Prostate gland (tissue), 2 donors: ENCODE results near the gene PANX2. TPM values are rescaled to one million over a fixed set of nuclear protein-coding genes. Genes with fewer than 3 reads are reported as not detected.

Source experiments
- DNase-seq: peaks from one replicate; pipeline ENCODE4 v3.0.0-alpha.2; 2019; ENCODE audit warnings: low spot score
- H3K27ac ChIP-seq, 2 donors: fragments of 200-600 bp; sonication (generic); 2 replicates each; pipeline ENCODE4 v1.5.1; 2017 to 2019
- H3K27me3 ChIP-seq: fragments of 200-600 bp; sonication (generic); replicated peaks from 2 replicates; pipeline ENCODE4 v1.5.1; 2019; ENCODE audit not compliant: insufficient read depth
- H3K36me3 ChIP-seq, 2 donors: fragments of 200-600 bp; sonication (generic); 1 replicate in 1 of 2; 2 replicates in 1 of 2; pipeline versions ENCODE4 v1.5.1 to v1.8.1; 2017 to 2019
- H3K4me1 ChIP-seq: fragments of 200-600 bp; sonication (generic); replicated peaks from 2 replicates; pipeline ENCODE4 v1.5.1; 2019
- H3K4me3 ChIP-seq, 2 donors: fragments of 200-600 bp; sonication (generic); 2 replicates each; pipeline ENCODE4 v1.5.1; 2017 to 2019
- H3K9me3 ChIP-seq: fragments of 200-600 bp; sonication (generic); 2 replicates; pipeline ENCODE4 v1.5.1; 2017
- POLR2A ChIP-seq: fragments of 450-650 bp; IDR thresholded peaks from one replicate; pipeline ENCODE4 v1.6.1; 2016; ENCODE audit warnings: antibody characterized with exemption, mild to moderate bottlenecking
- POLR2AphosphoS5 ChIP-seq: sonication (generic); formaldehyde crosslinking; IDR thresholded peaks from one replicate; pipeline ENCODE4 v1.6.1; 2017; ENCODE audit warnings: antibody characterized with exemption
- WGBS: methylation state at CpG from one replicate; pipeline ENCODE4 v1.1.5; 2018; 5-methylcytosine and 5-hydroxymethylcytosine counted together
- intact Hi-C: fragments of 100-400 bp; cut with DNase I; formaldehyde crosslinking; loops from one replicate; pipeline ENCODE4 v1.14.2; 2022
- total RNA-seq, 2 donors: library from RNA; depleted of rRNA; stranded (reverse); fragments of >200 nt; gene quantifications; one replicate each; pipeline ENCODE4 v1.1.0, GENCODE V29; 2016
- TF ChIP-seq, protein P1 (sequence below), 4 experiments: fragments of 200-600 bp in 2 of 4; fragments of 450-650 bp in 2 of 4; sonication (generic) in 2 of 4; IDR thresholded peaks; 1 replicate in 3 of 4; 2 replicates in 1 of 4; pipeline ENCODE4 v1.5.1; 2016 to 2019; ENCODE audit warnings: antibody characterized with exemption in 4 of 4, mild to moderate bottlenecking in 2 of 4, moderate library complexity in 2 of 4

The PANX2 gene
- total RNA-seq, 2 donors from 2014 or later = 7.5 to 9.5 TPM

DNA sequence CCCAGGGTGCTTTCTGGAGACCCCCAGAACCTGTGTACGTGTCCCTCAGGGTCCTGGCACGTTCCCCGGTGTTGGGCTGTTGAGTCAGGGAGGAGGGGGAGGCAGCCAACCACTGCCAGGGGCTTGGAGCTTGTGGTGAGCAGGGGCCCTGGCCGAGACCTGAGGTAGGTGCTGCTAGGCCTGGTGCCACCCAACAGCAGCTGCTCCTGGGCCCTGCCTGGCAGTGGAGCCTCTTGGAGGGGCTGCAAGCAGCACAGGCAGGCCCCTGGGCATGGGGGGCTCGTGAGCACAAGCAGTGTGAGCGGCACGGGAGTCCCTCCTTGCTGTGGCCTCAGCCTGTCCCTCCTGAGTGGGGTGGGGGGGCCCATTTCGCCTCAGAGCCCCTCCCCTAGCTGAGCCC is 23.1 kb downstream of the PANX2 start:
- no peaks in the 10 kb centered on the region for H3K9me3 ChIP-seq
- H3K27ac ChIP-seq = no peak overlapping the region
- intact Hi-C loops = no loop called here
- H3K4me1 ChIP-seq = peaks cover 12% of the 10 kb centered on the region
- WGBS = 73% methylated on average over 5 of the region's 8 CpGs
- no peak for DNase-seq
- TF ChIP-seq POLR2AphosphoS5 (no peak), POLR2A (no peak)
- TF ChIP-seq, protein P1, sequence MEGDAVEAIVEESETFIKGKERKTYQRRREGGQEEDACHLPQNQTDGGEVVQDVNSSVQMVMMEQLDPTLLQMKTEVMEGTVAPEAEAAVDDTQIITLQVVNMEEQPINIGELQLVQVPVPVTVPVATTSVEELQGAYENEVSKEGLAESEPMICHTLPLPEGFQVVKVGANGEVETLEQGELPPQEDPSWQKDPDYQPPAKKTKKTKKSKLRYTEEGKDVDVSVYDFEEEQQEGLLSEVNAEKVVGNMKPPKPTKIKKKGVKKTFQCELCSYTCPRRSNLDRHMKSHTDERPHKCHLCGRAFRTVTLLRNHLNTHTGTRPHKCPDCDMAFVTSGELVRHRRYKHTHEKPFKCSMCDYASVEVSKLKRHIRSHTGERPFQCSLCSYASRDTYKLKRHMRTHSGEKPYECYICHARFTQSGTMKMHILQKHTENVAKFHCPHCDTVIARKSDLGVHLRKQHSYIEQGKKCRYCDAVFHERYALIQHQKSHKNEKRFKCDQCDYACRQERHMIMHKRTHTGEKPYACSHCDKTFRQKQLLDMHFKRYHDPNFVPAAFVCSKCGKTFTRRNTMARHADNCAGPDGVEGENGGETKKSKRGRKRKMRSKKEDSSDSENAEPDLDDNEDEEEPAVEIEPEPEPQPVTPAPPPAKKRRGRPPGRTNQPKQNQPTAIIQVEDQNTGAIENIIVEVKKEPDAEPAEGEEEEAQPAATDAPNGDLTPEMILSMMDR (IDR thresholded peaks at IDR 0.05) = no peak
- H3K36me3 ChIP-seq = peaks cover 5 to 11% of the 10 kb centered on the region in 2 donors
- H3K27me3 ChIP-seq = no peaks in the 10 kb centered on the region
- no peak overlapping the region for H3K4me3 ChIP-seq

DNA sequence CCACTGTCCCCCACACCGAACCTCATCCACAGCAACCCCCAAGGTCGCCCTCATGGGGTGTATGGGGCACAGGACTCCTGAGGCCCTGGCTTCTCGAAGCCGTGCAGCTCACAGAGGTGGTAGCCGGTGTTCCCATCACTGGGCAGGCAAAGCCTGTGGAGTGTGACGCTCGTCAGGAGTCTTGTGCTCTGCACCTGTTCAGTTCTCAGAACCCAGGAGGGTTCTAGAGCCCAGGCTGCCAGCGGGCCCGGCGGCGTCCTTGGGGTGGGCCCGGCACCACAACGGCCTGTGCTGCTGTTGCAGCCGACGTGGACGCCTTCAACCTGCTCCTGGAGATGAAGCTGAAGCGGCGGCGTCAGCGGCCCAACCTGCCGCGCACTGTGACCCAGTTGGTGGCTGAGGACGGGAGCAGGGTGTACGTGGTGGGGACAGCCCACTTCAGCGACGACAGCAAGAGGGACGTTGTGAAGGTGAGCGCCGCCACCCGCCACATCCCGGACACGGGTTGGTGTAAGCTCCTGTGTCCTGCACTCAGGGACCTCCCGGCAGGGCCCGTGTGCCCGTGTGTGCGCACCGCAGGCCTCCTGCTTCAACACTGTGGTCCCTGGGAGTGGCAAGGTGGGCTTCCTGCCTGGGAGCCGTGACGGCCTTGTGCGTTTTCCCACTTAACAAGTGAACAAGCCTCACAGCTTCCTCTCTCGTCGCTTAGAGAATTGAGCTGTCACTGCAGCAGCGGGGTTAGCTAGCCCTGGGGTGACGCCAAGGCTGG is 23.7 kb downstream of the PANX2 start:
- no peak for DNase-seq
- Histone ChIP-seq H3K36me3 (peaks cover 5 to 11% of the 10 kb centered on the region in 2 donors), H3K4me3 (no peak overlapping the region), H3K27me3 (no peaks in the 10 kb centered on the region), H3K4me1 (peaks cover 9% of the 10 kb centered on the region), H3K9me3 (no peaks in the 10 kb centered on the region), H3K27ac (no peak overlapping the region)
- 94% methylated on average over 43 of the region's 44 CpGs for WGBS
- intact Hi-C loops = no loop called here
- TF ChIP-seq POLR2A (no peak), POLR2AphosphoS5 (no peak)
- TF ChIP-seq, protein P1 (IDR thresholded peaks at IDR 0.05) = no peak

DNA sequence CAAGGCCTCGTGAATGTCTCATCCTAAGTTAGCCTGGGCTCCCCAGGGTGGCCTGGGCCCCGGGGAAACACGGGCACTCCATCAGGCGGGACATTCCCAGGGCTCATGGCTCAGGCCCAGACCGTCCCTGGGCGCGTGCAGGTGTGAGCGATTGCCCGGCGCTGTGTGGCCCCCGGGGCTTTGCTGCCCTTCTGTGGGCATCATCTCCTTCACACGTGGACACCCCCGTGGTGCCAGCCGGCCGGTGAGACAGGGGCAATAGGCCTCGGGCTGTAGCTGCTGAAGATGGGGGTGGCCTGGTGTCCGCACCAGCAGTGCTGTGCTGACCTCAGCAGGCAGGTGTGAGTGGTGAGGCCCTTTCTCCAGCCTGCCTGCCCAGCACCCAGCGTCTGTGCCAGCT is 25.7 kb downstream of the PANX2 start:
- peaks cover 5% of the 10 kb centered on the region for H3K4me1 ChIP-seq
- H3K36me3 ChIP-seq = peaks cover 5 to 11% of the 10 kb centered on the region in 2 donors
- H3K9me3 ChIP-seq = no peaks in the 10 kb centered on the region
- H3K27me3 ChIP-seq = no peaks in the 10 kb centered on the region
- DNase-seq = no peak
- intact Hi-C loops = no loop called here
- no peak overlapping the region for H3K4me3 ChIP-seq
- H3K27ac ChIP-seq = no peak overlapping the region
- WGBS = 88% methylated on average over 18 of the region's 18 CpGs
- TF ChIP-seq, protein P1 (IDR thresholded peaks at IDR 0.05) = no peak
- TF ChIP-seq POLR2AphosphoS5 (no peak), POLR2A (no peak)

DNA sequence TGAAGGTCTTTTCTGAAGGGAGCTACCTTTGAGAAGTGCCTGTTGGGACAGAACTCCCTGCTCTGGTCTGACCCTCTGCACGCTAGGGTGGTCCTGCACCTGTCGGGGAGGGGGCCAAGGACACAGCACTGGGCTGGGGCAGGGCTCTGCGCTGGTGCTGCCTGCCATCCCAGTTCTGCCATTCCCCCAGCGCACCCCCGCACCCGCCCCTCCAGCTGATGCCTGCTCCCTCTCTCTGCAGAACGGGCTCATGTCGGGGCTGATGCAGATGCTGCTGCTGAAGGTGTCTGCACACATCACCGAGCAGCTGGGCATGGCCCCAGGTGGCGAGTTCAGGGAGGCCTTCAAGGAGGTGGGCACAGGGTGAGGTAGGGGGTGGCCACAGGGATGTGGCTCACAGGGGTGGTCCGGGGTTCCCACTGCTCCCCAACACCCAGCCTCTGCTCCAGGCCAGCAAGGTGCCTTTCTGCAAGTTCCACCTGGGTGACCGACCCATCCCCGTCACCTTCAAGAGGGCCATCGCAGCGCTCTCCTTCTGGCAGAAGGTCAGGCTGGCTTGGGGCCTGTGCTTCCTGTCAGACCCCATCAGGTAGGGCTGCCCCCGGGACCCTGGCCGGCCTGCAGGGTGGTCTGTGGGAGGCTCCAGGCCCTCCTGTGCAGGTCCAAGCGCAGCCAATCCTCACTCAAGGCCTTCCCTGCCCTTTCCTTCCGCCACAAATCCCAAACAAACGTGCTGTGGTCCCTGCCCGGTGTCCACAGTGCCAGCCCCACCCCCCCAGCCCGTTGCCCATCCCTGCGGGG is 26.7 kb downstream of the PANX2 start:
- peaks cover 5 to 11% of the 10 kb centered on the region in 2 donors for H3K36me3 ChIP-seq
- TF ChIP-seq POLR2A = no peak
- TF ChIP-seq, protein P1 (IDR thresholded peaks at IDR 0.05) = no peak
- no peak for TF ChIP-seq POLR2AphosphoS5
- no peaks in the 10 kb centered on the region for H3K27me3 ChIP-seq
- intact Hi-C loops = no loop called here
- H3K4me3 ChIP-seq = no peak overlapping the region
- H3K27ac ChIP-seq = no peak overlapping the region
- DNase-seq = no peak
- WGBS = 85% methylated on average over 21 of the region's 23 CpGs
- peaks cover 5% of the 10 kb centered on the region for H3K4me1 ChIP-seq
- H3K9me3 ChIP-seq = no peaks in the 10 kb centered on the region
